ENCODE data around the gene ITGAX. TPM values are rescaled to one million over a fixed set of nuclear protein-coding genes. Genes with fewer than 3 reads are reported as not detected.

ITGAX gene
- total RNA-seq, 6 experiments from 2014 or later: 2.0 to 15.3 (median 5.2) TPM

DNA sequence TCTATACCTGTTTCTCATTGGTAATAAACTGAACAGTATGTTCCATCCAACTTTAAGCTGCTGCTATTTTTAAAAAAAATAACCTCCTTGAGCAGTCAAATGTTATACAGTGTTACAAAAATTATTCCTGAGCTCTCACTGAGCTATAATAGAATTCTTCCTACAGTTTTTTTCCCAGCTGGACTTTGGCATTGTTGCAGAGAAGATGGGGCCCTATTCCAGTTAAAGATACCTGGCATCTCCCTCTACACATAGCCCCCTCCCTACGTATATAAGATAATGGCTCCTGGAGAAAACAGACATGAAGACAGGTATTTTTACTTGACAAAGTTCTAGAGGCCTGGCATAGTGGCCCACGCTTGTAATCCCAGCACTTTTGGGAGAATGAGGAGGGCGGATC, 74.8 kb downstream of the ITGAX start:
- H3K4me3 ChIP-seq: no peak overlapping the region
- peaks cover 0 to 4% (median 2%) of the 10 kb centered on the region in 4 donors for H3K4me1 ChIP-seq
- TF ChIP-seq, protein P1, sequence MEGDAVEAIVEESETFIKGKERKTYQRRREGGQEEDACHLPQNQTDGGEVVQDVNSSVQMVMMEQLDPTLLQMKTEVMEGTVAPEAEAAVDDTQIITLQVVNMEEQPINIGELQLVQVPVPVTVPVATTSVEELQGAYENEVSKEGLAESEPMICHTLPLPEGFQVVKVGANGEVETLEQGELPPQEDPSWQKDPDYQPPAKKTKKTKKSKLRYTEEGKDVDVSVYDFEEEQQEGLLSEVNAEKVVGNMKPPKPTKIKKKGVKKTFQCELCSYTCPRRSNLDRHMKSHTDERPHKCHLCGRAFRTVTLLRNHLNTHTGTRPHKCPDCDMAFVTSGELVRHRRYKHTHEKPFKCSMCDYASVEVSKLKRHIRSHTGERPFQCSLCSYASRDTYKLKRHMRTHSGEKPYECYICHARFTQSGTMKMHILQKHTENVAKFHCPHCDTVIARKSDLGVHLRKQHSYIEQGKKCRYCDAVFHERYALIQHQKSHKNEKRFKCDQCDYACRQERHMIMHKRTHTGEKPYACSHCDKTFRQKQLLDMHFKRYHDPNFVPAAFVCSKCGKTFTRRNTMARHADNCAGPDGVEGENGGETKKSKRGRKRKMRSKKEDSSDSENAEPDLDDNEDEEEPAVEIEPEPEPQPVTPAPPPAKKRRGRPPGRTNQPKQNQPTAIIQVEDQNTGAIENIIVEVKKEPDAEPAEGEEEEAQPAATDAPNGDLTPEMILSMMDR (IDR thresholded peaks at IDR 0.05): no peak
- TF ChIP-seq POLR2A (IDR thresholded peaks at IDR 0.05): no peak
- WGBS (ENCODE audit: insufficient coverage, low coverage, low lambda C conversion rate, missing lambda C conversion rate): 91% methylated on average over 3 of the region's 3 CpGs
- H3K27ac ChIP-seq: no peak overlapping the region
- no peaks in the 10 kb centered on the region for H3K9me3 ChIP-seq
- DNase-seq: no peak
- H3K27me3 ChIP-seq: no peaks in the 10 kb centered on the region
- no peak for ATAC-seq
- H3K36me3 ChIP-seq: no peaks in the 10 kb centered on the region
- intact Hi-C loops (cut with DNase I): loop anchor here in 1 of 2 donors (10.0 kb wide), 1 partner anchor 435 kb away; no protein-coding TSS in a partner anchor

DNA sequence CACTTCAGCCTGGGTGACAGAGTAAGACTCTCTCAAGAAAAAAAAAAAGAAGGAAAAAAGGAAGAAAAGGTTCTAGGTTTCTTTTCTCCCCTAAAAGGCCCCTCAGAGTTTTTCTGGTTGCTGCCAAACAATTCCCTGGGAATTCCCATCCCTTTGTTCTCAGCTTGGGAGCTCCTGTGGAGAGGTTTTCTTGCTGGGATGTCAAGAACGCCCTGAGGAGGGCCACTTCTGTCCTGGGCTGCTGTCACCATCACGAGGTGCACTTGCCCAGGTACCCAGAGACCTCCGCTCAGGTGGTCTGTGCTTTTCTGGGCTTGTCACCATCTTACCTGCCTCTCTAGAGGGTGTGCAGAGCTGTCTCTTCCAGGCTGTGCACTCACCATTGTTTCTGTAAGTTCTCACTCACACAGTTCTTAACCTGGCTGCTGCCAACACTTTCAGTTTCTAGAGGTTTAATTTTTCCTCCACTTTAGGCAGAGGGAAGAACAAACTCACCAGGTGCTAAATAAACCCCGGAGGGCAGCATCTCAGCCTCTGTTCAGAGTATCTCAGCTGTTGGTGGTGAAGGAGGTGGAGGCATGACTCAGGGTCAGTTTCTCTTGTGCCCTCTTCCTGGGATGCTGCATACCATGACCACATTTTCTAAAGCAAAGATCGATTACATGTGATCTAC, 75.5 kb downstream of the ITGAX start:
- no peaks in the 10 kb centered on the region for H3K36me3 ChIP-seq
- intact Hi-C loops (cut with DNase I): loop anchor here in 1 of 2 donors (10.0 kb wide), 1 partner anchor 436 kb away; no protein-coding TSS in a partner anchor
- no peaks in the 10 kb centered on the region for H3K27me3 ChIP-seq
- peaks cover 0 to 4% (median 2%) of the 10 kb centered on the region in 4 donors for H3K4me1 ChIP-seq
- H3K27ac ChIP-seq: no peak overlapping the region
- H3K9me3 ChIP-seq: no peaks in the 10 kb centered on the region
- DNase-seq (no peak), ATAC-seq (no peak)
- H3K4me3 ChIP-seq: no peak overlapping the region
- TF ChIP-seq, protein P1 (IDR thresholded peaks at IDR 0.05): no peak
- no peak for TF ChIP-seq POLR2A (IDR thresholded peaks at IDR 0.05)
- WGBS (ENCODE audit: insufficient coverage, low coverage, low lambda C conversion rate, missing lambda C conversion rate): 56% methylated on average over 3 of the region's 5 CpGs

Other genes with a start within 250 kb of the ITGAX start
- gene BCKDK, start 246.8 kb upstream of the ITGAX start, total RNA-seq: 10 to 100 TPM; 34.8 to 61.5 (median 41.8) TPM
- 10 to 100 TPM; 20.4 to 29.9 (median 25.2) TPM for gene KAT8, start 237.5 kb upstream of the ITGAX start, total RNA-seq
- 10 to 100 TPM in 4 of 6 experiments, 1 to 10 TPM in 2; 5.6 to 20.0 (median 13.1) TPM for gene PRSS8, start 219.4 kb upstream of the ITGAX start, total RNA-seq
- gene PRSS36, start 205.1 kb upstream of the ITGAX start, total RNA-seq: 1 to 10 TPM in 3 of 6 experiments, under 1 TPM in 3; 0.25 to 1.6 (median 1.0) TPM
- gene FUS, start 175.0 kb upstream of the ITGAX start, total RNA-seq: 10 to 100 TPM; 18.7 to 69.7 (median 40.4) TPM
- gene PYCARD, start 152.4 kb upstream of the ITGAX start, total RNA-seq: 10 to 100 TPM in 3 of 6 experiments, 1 to 10 TPM in 3; 5.7 to 14.9 (median 9.6) TPM
- gene TRIM72, start 141.1 kb upstream of the ITGAX start, total RNA-seq: under 1 TPM in 1 of 6 experiments, not detected in 5; 0.06 TPM
- not detected for gene PYDC1, start 138.0 kb upstream of the ITGAX start, total RNA-seq
- 10 to 100 TPM in 1 of 6 experiments, 1 to 10 TPM in 5; 2.7 to 11.6 (median 4.3) TPM for gene ITGAM, start 95.2 kb upstream of the ITGAX start, total RNA-seq
- gene ITGAD, start 38.2 kb downstream of the ITGAX start, total RNA-seq: 1 to 10 TPM in 1 of 6 experiments, under 1 TPM in 3, not detected in 2; 0.13 to 2.0 (median 0.69) TPM
- gene COX6A2, start 73.2 kb downstream of the ITGAX start, total RNA-seq: 1 to 10 TPM in 4 of 6 experiments, not detected in 2; 4.1 to 6.0 (median 4.6) TPM
- gene ZNF843, start 87.6 kb downstream of the ITGAX start, total RNA-seq: under 1 TPM; 0.19 to 0.68 (median 0.36) TPM
- 10 to 100 TPM in 3 of 6 experiments, 1 to 10 TPM in 3; 3.9 to 20.9 (median 11.0) TPM for gene ARMC5, start 104.3 kb downstream of the ITGAX start, total RNA-seq
- gene TGFB1I1, start 117.0 kb downstream of the ITGAX start, total RNA-seq: 1 to 10 TPM; 1.9 to 7.9 (median 6.7) TPM
- under 1 TPM in 3 of 6 experiments, not detected in 3; 0.07 to 0.14 (median 0.12) TPM for gene SLC5A2, start 127.9 kb downstream of the ITGAX start, total RNA-seq
- gene RUSF1, start 153.2 kb downstream of the ITGAX start, total RNA-seq: 10 to 100 TPM; 35.8 to 70.3 (median 54.5) TPM
- gene AHSP, start 172.7 kb downstream of the ITGAX start, total RNA-seq: 1 to 10 TPM in 3 of 6 experiments, under 1 TPM in 1, not detected in 2; 0.95 to 7.3 (median 3.0) TPM